GM23338 (cell line): Measurements from ENCODE around the gene GLI1. TPM values are rescaled to one million over a fixed set of nuclear protein-coding genes. Genes with fewer than 3 reads are reported as not detected.

Experiments
- ATAC-seq: fragments of 200-7000 bp; cut with Tn5 transposase; 3 replicates; pipeline ENCODE4 v1.9.1; 2020
- DNase-seq: peaks from one replicate; pipeline ENCODE4 v3.0.0-alpha.2; 2015; ENCODE audit warnings: low spot score
- H2AFZ ChIP-seq: fragments of 200-600 bp; sonication (generic); 2 replicates; pipeline ENCODE4 v1.8.0; 2016; ENCODE audit warnings: antibody characterized with exemption, mild to moderate bottlenecking, moderate library complexity
- H3F3A ChIP-seq: fragments of 200-600 bp; sonication (generic); replicated peaks from 2 replicates; pipeline ENCODE4 v1.8.0; 2017; ENCODE audit warnings: antibody characterized with exemption, mixed run types, low read depth
- H3K27ac ChIP-seq: fragments of 200-600 bp; sonication (generic); 2 replicates; pipeline ENCODE4 v1.6.1; 2016; ENCODE audit warnings: low read depth
- H3K27me3 ChIP-seq: fragments of 200-600 bp; sonication (generic); 2 replicates; pipeline ENCODE4 v1.8.0; 2016; ENCODE audit warnings: mild to moderate bottlenecking, mixed run types, moderate library complexity; ENCODE audit not compliant: insufficient read depth
- H3K36me3 ChIP-seq: fragments of 200-600 bp; sonication (generic); 2 replicates; pipeline ENCODE4 v1.8.0; 2016; ENCODE audit warnings: mild to moderate bottlenecking; ENCODE audit not compliant: insufficient read depth
- H3K4me1 ChIP-seq: fragments of 200-600 bp; sonication (generic); 2 replicates; pipeline ENCODE4 v1.8.0; 2016; ENCODE audit warnings: mild to moderate bottlenecking, moderate library complexity; ENCODE audit not compliant: insufficient read depth
- H3K4me2 ChIP-seq: fragments of 200-600 bp; sonication (generic); 2 replicates; pipeline ENCODE4 v1.7.1; 2017; ENCODE audit warnings: mixed run types
- H3K4me3 ChIP-seq: fragments of 200-600 bp; sonication (generic); 2 replicates; pipeline ENCODE4 v1.6.1; 2016; ENCODE audit warnings: mixed run types
- H3K79me2 ChIP-seq: fragments of 200-600 bp; sonication (generic); replicated peaks from 2 replicates; pipeline ENCODE4 v1.8.0; 2017; ENCODE audit warnings: mild to moderate bottlenecking; ENCODE audit not compliant: insufficient read depth
- H3K9me2 ChIP-seq: fragments of 200-600 bp; sonication (generic); 2 replicates; pipeline ENCODE4 v1.8.0; 2017; ENCODE audit not compliant: insufficient read depth
- H4K20me1 ChIP-seq: fragments of 200-600 bp; sonication (generic); replicated peaks from 2 replicates; pipeline ENCODE4 v1.8.0; 2017; ENCODE audit warnings: mild to moderate bottlenecking; ENCODE audit not compliant: insufficient read depth
- H3K27ac Mint-ChIP-seq: 2 replicates; pipeline ENCODE4 v1.8.0; 2020; ENCODE audit warnings: inconsistent platforms, mild to moderate bottlenecking, moderate library complexity, mixed read lengths
- H3K27me3 Mint-ChIP-seq: 3 replicates; pipeline ENCODE4 v1.8.0; 2022; ENCODE audit warnings: low read depth, mild to moderate bottlenecking, moderate library complexity, mixed read lengths, inconsistent platforms; ENCODE audit not compliant: insufficient read depth, poor library complexity
- H3K36me3 Mint-ChIP-seq: 3 replicates; pipeline ENCODE4 v1.8.0; 2021; ENCODE audit warnings: low read depth, mild to moderate bottlenecking, inconsistent platforms, moderate library complexity, mixed read lengths
- H3K4me1 Mint-ChIP-seq: 3 replicates; pipeline ENCODE4 v1.8.0; 2020; ENCODE audit warnings: mild to moderate bottlenecking, inconsistent platforms, mixed read lengths
- H3K4me3 Mint-ChIP-seq: 3 replicates; pipeline ENCODE4 v1.8.0; 2021; ENCODE audit warnings: moderate library complexity, mild to moderate bottlenecking, inconsistent platforms, mixed read lengths
- H3K9me3 Mint-ChIP-seq: 3 replicates; pipeline ENCODE4 v1.8.0; 2020; ENCODE audit warnings: moderate library complexity, mild to moderate bottlenecking, inconsistent platforms, mixed read lengths
- CREB1 ChIP-seq: fragments of 250-450 bp; sonication (Bioruptor Pico); IDR thresholded peaks from 2 replicates; pipeline ENCODE4 v1.5.0; 2020; ENCODE audit warnings: low read depth, mild to moderate bottlenecking, moderate library complexity
- CTCF ChIP-seq, 2 experiments: fragments of 200-600 bp in 1 of 2; sonication (generic) in 1 of 2; conservative IDR thresholded peaks; 2 replicates each; pipeline versions ENCODE4 v1.5.1 to v1.6.1; 2016 to 2017; ENCODE audit warnings: antibody characterized with exemption in 2 of 2, low read depth in 2 of 2, mild to moderate bottlenecking in 2 of 2, moderate library complexity in 1 of 2
- ETS1 ChIP-seq: IDR thresholded peaks from 2 replicates; pipeline ENCODE4 v1.6.1; 2016; ENCODE audit warnings: antibody characterized with exemption
- EZH2 ChIP-seq: fragments of 200-600 bp; sonication (generic); IDR thresholded peaks from one replicate; pipeline ENCODE4 v1.8.0; 2017; ENCODE audit warnings: antibody characterized with exemption, mild to moderate bottlenecking, low read depth; ENCODE audit not compliant: unreplicated experiment
- EZH2phosphoT487 ChIP-seq: fragments of 200-600 bp; sonication (generic); IDR thresholded peaks from one replicate; pipeline ENCODE4 v1.8.1; 2018; ENCODE audit warnings: antibody characterized with exemption; ENCODE audit not compliant: unreplicated experiment
- JUNB ChIP-seq: IDR thresholded peaks from one replicate; pipeline ENCODE4 v1.6.1; 2016; ENCODE audit warnings: antibody characterized with exemption; ENCODE audit not compliant: unreplicated experiment
- NANOG ChIP-seq: IDR thresholded peaks from 2 replicates; pipeline ENCODE4 v1.6.1; 2016; ENCODE audit warnings: antibody characterized with exemption, borderline replicate concordance
- POLR2AphosphoS5 ChIP-seq: IDR thresholded peaks from 2 replicates; pipeline ENCODE4 v1.6.1; 2016; ENCODE audit warnings: antibody characterized with exemption, low read depth
- REST ChIP-seq: IDR thresholded peaks from one replicate; pipeline ENCODE4 v1.6.1; 2018; ENCODE audit warnings: antibody characterized with exemption; ENCODE audit not compliant: unreplicated experiment
- STAT1 ChIP-seq: IDR thresholded peaks from one replicate; pipeline ENCODE4 v1.6.1; 2016; ENCODE audit warnings: antibody characterized with exemption; ENCODE audit not compliant: unreplicated experiment
- ZNF114 ChIP-seq: fragments of 250-450 bp; sonication (Bioruptor Pico); IDR thresholded peaks from 2 replicates; pipeline ENCODE4 v1.5.0; 2020; ENCODE audit warnings: mild to moderate bottlenecking, moderate library complexity
- ZNF331 ChIP-seq: fragments of 250-450 bp; sonication (Bioruptor Pico); IDR thresholded peaks from 2 replicates; pipeline ENCODE4 v1.5.0; 2020; ENCODE audit warnings: low read depth, mild to moderate bottlenecking, moderate library complexity
- ZNF462 ChIP-seq: fragments of 250-450 bp; sonication (Bioruptor Pico); IDR thresholded peaks from 2 replicates; pipeline ENCODE4 v1.5.0; 2020; ENCODE audit warnings: mild to moderate bottlenecking, moderate library complexity
- polyA plus RNA-seq: library from polyadenylated mRNA; unstranded; fragments of >200 nt; fragmentation: Nextera tagmentation; extraction: Ambion mirVana; gene quantifications from 2 replicates; pipeline ENCODE4 v1.2.1, GENCODE V29; 2016
- total RNA-seq: library from RNA; depleted of rRNA; stranded (reverse); fragments of >200 nt; shearing (Covaris generic); gene quantifications from 2 replicates; pipeline ENCODE4 v1.2.3, GENCODE V29; 2014

The GLI1 gene
- total and polyA plus RNA-seq, 2 experiments from 2014 or later = 5.6 to 18.1 TPM

- DNase-seq = peak; percentile 99
- H3K9me2 ChIP-seq = no peaks in the 10 kb centered on the region
- peak within 1 kb of the TSS; percentile 100 for H3K4me3 ChIP-seq
- peak; percentile 96 for ATAC-seq
- peak within 1 kb of the TSS; percentile 99 for H3K27ac Mint-ChIP-seq
- H3K27me3 ChIP-seq = no peaks in the 10 kb centered on the region
- H3K36me3 Mint-ChIP-seq = peaks cover 51% of the 10 kb centered on the region
- H3K4me1 ChIP-seq = no peaks in the 10 kb centered on the region; the same call in 1 of the 2 replicates
- H2AFZ ChIP-seq = no peak within 1 kb of the TSS
- H3K27me3 Mint-ChIP-seq = peaks cover 15% of the 10 kb centered on the region
- peaks cover 17% of the 10 kb centered on the region for H3K4me1 Mint-ChIP-seq
- peaks cover 30% of the 10 kb centered on the region for H3K79me2 ChIP-seq
- H3F3A ChIP-seq = peaks cover 39% of the 10 kb centered on the region
- H3K36me3 ChIP-seq = peaks cover 40% of the 10 kb centered on the region
- H3K4me2 ChIP-seq = peak within 1 kb of the TSS; percentile 100
- peak within 1 kb of the TSS; percentile 88 for H3K27ac ChIP-seq
- H3K4me3 Mint-ChIP-seq = peak within 1 kb of the TSS; percentile 88
- H3K9me3 Mint-ChIP-seq = no peaks in the 10 kb centered on the region
- TF ChIP-seq REST (no peak), CREB1 (CRISPR knock-in tag) (0 out of 2 replicates have a peak, but pooled peaks have one; percentile 40), ZNF114 (CRISPR knock-in tag) (no peak), STAT1 (no peak), CTCF (conservative IDR thresholded peaks at IDR 0.05; ENCODE audit: low read depth in 2 of 2) (peak; percentile 29 to 37), ZNF331 (CRISPR knock-in tag) (no peak), NANOG (no peak), ETS1 (peak; percentile 97), JUNB (no peak), EZH2phosphoT487 (no peak), EZH2 (no peak), ZNF462 (CRISPR knock-in tag) (no peak), POLR2AphosphoS5 (peak; percentile 85)
- H4K20me1 ChIP-seq = peaks cover 34% of the 10 kb centered on the region
Observed at GRCh38 chr12:57487597-57488401, 28.2 kb downstream of the GLI1 start, which contains the start of gene MARS1. Gene MARS1, plus strand, starts transcription at chr12:57488068. Its CDS starts 23 bp downstream, at chr12:57488091.
